ENCODE data around the gene CCT8. TPM values are rescaled to one million over a fixed set of nuclear protein-coding genes. Genes with fewer than 3 reads are reported as not detected.

Gene CCT8
- total and polyA plus RNA-seq, 2 of the 4 experiments (the other 2 are of a cell fraction) = 172 to 192 TPM

GRCh38 chr21:29025328-29025713 is 48.1 kb downstream of the CCT8 start:
- Histone ChIP-seq H3K56ac (ENCODE audit: extremely low read depth, insufficient read depth, low read length) (peak overlapping the region; percentile 82), H3K27ac (ENCODE audit: insufficient read depth, low read length) (peak overlapping the region; percentile 39; the same call in 1 of the 2 replicates), H4K8ac (ENCODE audit: low read depth in 2 of 2, low read length in 2 of 2) (peak overlapping the region; percentile 81; a peak in 3 of 4 replicates), H2AFZ (replicated peaks; ENCODE audit: low read length, poor library complexity) (peak overlapping the region; percentile 98), H3K79me1 (ENCODE audit: low read depth in 1 of 2, low read length in 2 of 2) (peaks cover 2 to 25% of the 10 kb centered on the region in 2 experiments; a peak in 3 of 4 replicates), H4K91ac (ENCODE audit: insufficient read depth, low read depth, low read length) (peak overlapping the region; percentile 10; the same call in 1 of the 2 replicates), H2AK9ac (replicated peaks; ENCODE audit: low read depth, low read length, poor library complexity) (peak overlapping the region; percentile 85), H3K9me3 (ENCODE audit: control insufficient read depth, insufficient read depth, low read length) (no peaks in the 10 kb centered on the region), H3K9me1 (ENCODE audit: insufficient read depth, low read length) (no peaks in the 10 kb centered on the region), H2BK20ac (ENCODE audit: low read depth, low read length) (no peak overlapping the region), H2BK120ac (ENCODE audit: low read depth, low read length) (no peak overlapping the region), H3K4me1 (ENCODE audit: control insufficient read depth, insufficient read depth, low read length) (no peaks in the 10 kb centered on the region), H2BK15ac (ENCODE audit: low read depth, low read length) (no peak overlapping the region), H3K4me3 (ENCODE audit: insufficient read depth, low read depth, low read length) (peak overlapping the region; percentile 64), H3K36me3 (ENCODE audit: control insufficient read depth, insufficient read depth, low read length) (peaks cover 2% of the 10 kb centered on the region; the same call in 1 of the 2 replicates), H2BK5ac (ENCODE audit: low read depth, low read length, poor library complexity, severe bottlenecking) (peak overlapping the region; percentile 56), H3K9ac (ENCODE audit: low read depth, low read length) (peak overlapping the region; percentile 69), H2AK5ac (ENCODE audit: low read depth, low read length) (peak overlapping the region; percentile 5; the same call in 1 of the 2 replicates), H4K20me1 (ENCODE audit: insufficient read depth, low read length) (no peaks in the 10 kb centered on the region), H3K4me2 (ENCODE audit: low read depth, low read length) (peak overlapping the region; percentile 87), H3K18ac (ENCODE audit: low read depth, low read length) (peak overlapping the region; percentile 2; the same call in 1 of the 2 replicates), H3K4ac (ENCODE audit: low read depth, low read length) (peak overlapping the region; percentile 79), H3K14ac (replicated peaks; ENCODE audit: low read depth, low read length) (peak overlapping the region; percentile 87), H3K23ac (ENCODE audit: low read depth, low read length) (peak overlapping the region; percentile 43), H3K27me3 (ENCODE audit: control insufficient read depth, insufficient read depth, low read length) (no peaks in the 10 kb centered on the region), H4K5ac (ENCODE audit: low read depth, low read length) (peak overlapping the region; percentile 62; the same call in 1 of the 2 replicates)
- ATAC-seq (ENCODE audit: low read depth) (peak; percentile 2; the same call in 1 of the 2 replicates), DNase-seq (peak; percentile 22)
- in situ Hi-C loops (cut with MboI; ENCODE audit: low sequenced_read_pairs) (no loop called here), dilution Hi-C loops (cut with HindIII; ENCODE audit: low sequenced_read_pairs, unreplicated experiment) (no loop called here), intact Hi-C loops (cut with micrococcal nuclease) (loop anchor here (10.0 kb wide), 1 partner anchor 61 kb away; no protein-coding TSS in a partner anchor)
- CTCF ChIA-PET = interaction anchor here (0.7 to 1.0 kb wide), 2 partner anchors 33 to 60 kb away, joined by 3 to 4 read pairs; partner anchors contain the start of gene LTN1
- WGBS, 2 experiments (ENCODE audit: extremely low coverage in 2 of 2, insufficient read length in 1 of 2) = 0% methylated on average over 2 of the region's 6 CpGs; no CpG with 5 or more reads in 1 of the 2 experiments
- BruUV-seq (replicated peaks) = TSS peak; percentile 43
- POLR2A ChIA-PET (ENCODE audit: unreplicated experiment) = interaction anchor here (0.8 to 1.8 kb wide), 3 partner anchors 23 to 48 kb away, joined by 4 to 7 read pairs (median 5); partner anchors contain the start of gene CCT8
- TF ChIP-seq NFE2L2 (IDR thresholded peaks at IDR 0.05; ENCODE audit: low read depth, low read length) (no peak), ELK1 (IDR thresholded peaks at IDR 0.05; ENCODE audit: borderline replicate concordance, low read depth, low read length) (no peak), CEBPB (IDR thresholded peaks at IDR 0.05; ENCODE audit: low read depth, low read length) (no peak), RAD21 (IDR thresholded peaks at IDR 0.05; ENCODE audit: low read length) (peak; percentile 21; the same call in 1 of the 2 replicates), MAZ (IDR thresholded peaks at IDR 0.05; ENCODE audit: borderline replicate concordance, low read depth, low read length) (no peak), FOS (IDR thresholded peaks at IDR 0.05; ENCODE audit: low read depth, low read length) (no peak), SMC3 (IDR thresholded peaks at IDR 0.05; ENCODE audit: low read depth, low read length) (no peak), USF2 (IDR thresholded peaks at IDR 0.05; ENCODE audit: low read depth, low read length) (no peak), MAFK (IDR thresholded peaks at IDR 0.05; ENCODE audit: low read depth, low read length) (no peak), RFX5 (IDR thresholded peaks at IDR 0.05; ENCODE audit: low read depth, low read length) (no peak)
- TF ChIP-seq, protein P1, sequence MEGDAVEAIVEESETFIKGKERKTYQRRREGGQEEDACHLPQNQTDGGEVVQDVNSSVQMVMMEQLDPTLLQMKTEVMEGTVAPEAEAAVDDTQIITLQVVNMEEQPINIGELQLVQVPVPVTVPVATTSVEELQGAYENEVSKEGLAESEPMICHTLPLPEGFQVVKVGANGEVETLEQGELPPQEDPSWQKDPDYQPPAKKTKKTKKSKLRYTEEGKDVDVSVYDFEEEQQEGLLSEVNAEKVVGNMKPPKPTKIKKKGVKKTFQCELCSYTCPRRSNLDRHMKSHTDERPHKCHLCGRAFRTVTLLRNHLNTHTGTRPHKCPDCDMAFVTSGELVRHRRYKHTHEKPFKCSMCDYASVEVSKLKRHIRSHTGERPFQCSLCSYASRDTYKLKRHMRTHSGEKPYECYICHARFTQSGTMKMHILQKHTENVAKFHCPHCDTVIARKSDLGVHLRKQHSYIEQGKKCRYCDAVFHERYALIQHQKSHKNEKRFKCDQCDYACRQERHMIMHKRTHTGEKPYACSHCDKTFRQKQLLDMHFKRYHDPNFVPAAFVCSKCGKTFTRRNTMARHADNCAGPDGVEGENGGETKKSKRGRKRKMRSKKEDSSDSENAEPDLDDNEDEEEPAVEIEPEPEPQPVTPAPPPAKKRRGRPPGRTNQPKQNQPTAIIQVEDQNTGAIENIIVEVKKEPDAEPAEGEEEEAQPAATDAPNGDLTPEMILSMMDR (conservative IDR thresholded peaks at IDR 0.05; ENCODE audit: low read depth, low read length) = 0 out of 2 replicates have a peak, but pooled peaks have one; percentile 9

Data from IMR-90 (cell line).